ENCODE results near the gene COL18A1. TPM values are rescaled to one million over a fixed set of nuclear protein-coding genes. Genes with fewer than 3 reads are reported as not detected.

COL18A1 gene
- total RNA-seq, 1 donor from 2014 or later, result 9.2 TPM

GRCh38 chr21:45380566-45380965, 24.4 kb upstream of the COL18A1 start:
- no peak for TF ChIP-seq CTCF (IDR thresholded peaks at IDR 0.05; ENCODE audit: insufficient read depth, low read length, severe bottlenecking)
- no peaks in the 10 kb centered on the region for H3K36me3 ChIP-seq (ENCODE audit: control insufficient read depth, insufficient read depth, low read length)
- DNase-seq (ENCODE audit: low read depth) (no peak), FAIRE-seq (no peak)
- peaks cover 4% of the 10 kb centered on the region for H3K27me3 ChIP-seq (ENCODE audit: control insufficient read depth, insufficient read depth, low read length)
- H3K4me3 ChIP-seq (ENCODE audit: low read depth, low read length), result no peak overlapping the region

- Histone ChIP-seq H3K36me3 (ENCODE audit: control insufficient read depth, insufficient read depth, low read length) (no peaks in the 10 kb centered on the region), H3K27me3 (ENCODE audit: control insufficient read depth, insufficient read depth, low read length) (peaks cover 5% of the 10 kb centered on the region), H3K4me3 (ENCODE audit: low read depth, low read length) (no peak overlapping the region)
- FAIRE-seq (no peak), DNase-seq (ENCODE audit: low read depth) (no peak)
- no peak for TF ChIP-seq CTCF (IDR thresholded peaks at IDR 0.05; ENCODE audit: insufficient read depth, low read length, severe bottlenecking)
Measured at GRCh38 chr21:45381036-45381787, 23.8 kb upstream of the COL18A1 start.

GRCh38 chr21:45381865-45382696, 22.9 kb upstream of the COL18A1 start:
- DNase-seq (ENCODE audit: low read depth), result no peak
- Histone ChIP-seq H3K27me3 (ENCODE audit: control insufficient read depth, insufficient read depth, low read length) (peaks cover 8% of the 10 kb centered on the region), H3K36me3 (ENCODE audit: control insufficient read depth, insufficient read depth, low read length) (no peaks in the 10 kb centered on the region), H3K4me3 (ENCODE audit: low read depth, low read length) (no peak overlapping the region)
- no peak for TF ChIP-seq CTCF (IDR thresholded peaks at IDR 0.05; ENCODE audit: insufficient read depth, low read length, severe bottlenecking)
- no peak for FAIRE-seq

GRCh38 chr21:45382697-45382997, 22.3 kb upstream of the COL18A1 start:
- FAIRE-seq, result no peak
- no peak for DNase-seq (ENCODE audit: low read depth)
- no peak for TF ChIP-seq CTCF (IDR thresholded peaks at IDR 0.05; ENCODE audit: insufficient read depth, low read length, severe bottlenecking)
- Histone ChIP-seq H3K27me3 (ENCODE audit: control insufficient read depth, insufficient read depth, low read length) (peaks cover 8% of the 10 kb centered on the region), H3K4me3 (ENCODE audit: low read depth, low read length) (no peak overlapping the region), H3K36me3 (ENCODE audit: control insufficient read depth, insufficient read depth, low read length) (no peaks in the 10 kb centered on the region)

- FAIRE-seq, result no peak
- no peak for TF ChIP-seq CTCF (IDR thresholded peaks at IDR 0.05; ENCODE audit: insufficient read depth, low read length, severe bottlenecking)
- DNase-seq (ENCODE audit: low read depth), result no peak
- no peaks in the 10 kb centered on the region for H3K36me3 ChIP-seq (ENCODE audit: control insufficient read depth, insufficient read depth, low read length)
- no peak overlapping the region for H3K4me3 ChIP-seq (ENCODE audit: low read depth, low read length)
- peaks cover 11% of the 10 kb centered on the region for H3K27me3 ChIP-seq (ENCODE audit: control insufficient read depth, insufficient read depth, low read length)
Measured at GRCh38 chr21:45383111-45383614, 21.8 kb upstream of the COL18A1 start.

All from bronchial epithelial cell (primary cell).